Kidney epithelial cell (primary cell): ENCODE data around the gene PRH1. TPM values are rescaled to one million over a fixed set of nuclear protein-coding genes. Genes with fewer than 3 reads are reported as not detected.

Experiments
- DNase-seq: peaks from one replicate; pipeline ENCODE4 v3.0.0-alpha.2; 2010; ENCODE audit warnings: low read depth
- H3K27me3 ChIP-seq: 2 replicates; pipeline ENCODE4 v1.6.0; 2011; ENCODE audit warnings: low read length; ENCODE audit not compliant: control insufficient read depth, insufficient read depth
- H3K36me3 ChIP-seq: 2 replicates; pipeline ENCODE4 v1.5.1; 2011; ENCODE audit warnings: low read length; ENCODE audit not compliant: control insufficient read depth, insufficient read depth
- H3K4me3 ChIP-seq: 2 replicates; pipeline ENCODE4 v1.5.1; 2011; ENCODE audit warnings: low read depth, mild to moderate bottlenecking, control low read depth, low read length
- CTCF ChIP-seq: IDR thresholded peaks from 2 replicates; pipeline ENCODE4 v1.5.1; 2011; ENCODE audit warnings: mild to moderate bottlenecking, moderate library complexity, low read length, control low read depth, inconsistent platforms; ENCODE audit not compliant: insufficient read depth, poor library complexity, severe bottlenecking
- total RNA-seq: library from RNA; depleted of rRNA; stranded (reverse); fragments of >200 nt; gene quantifications from 2 replicates; pipeline ENCODE4 v1.2.3, GENCODE V29; 2015

Gene PRH1
- total RNA-seq, 1 donor from 2014 or later, result 6.2 TPM

GRCh38 chr12:10853776-10854175 is 30.3 kb downstream of the PRH1 start:
- Histone ChIP-seq H3K4me3 (no peak overlapping the region), H3K36me3 (no peaks in the 10 kb centered on the region), H3K27me3 (no peaks in the 10 kb centered on the region)
- no peak for DNase-seq
- TF ChIP-seq CTCF, result no peak

- TF ChIP-seq CTCF, result no peak
- Histone ChIP-seq H3K36me3 (no peaks in the 10 kb centered on the region), H3K4me3 (no peak overlapping the region), H3K27me3 (no peaks in the 10 kb centered on the region)
- DNase-seq, result no peak
Observed at GRCh38 chr12:10851243-10851858, 32.7 kb downstream of the PRH1 start.

DNA sequence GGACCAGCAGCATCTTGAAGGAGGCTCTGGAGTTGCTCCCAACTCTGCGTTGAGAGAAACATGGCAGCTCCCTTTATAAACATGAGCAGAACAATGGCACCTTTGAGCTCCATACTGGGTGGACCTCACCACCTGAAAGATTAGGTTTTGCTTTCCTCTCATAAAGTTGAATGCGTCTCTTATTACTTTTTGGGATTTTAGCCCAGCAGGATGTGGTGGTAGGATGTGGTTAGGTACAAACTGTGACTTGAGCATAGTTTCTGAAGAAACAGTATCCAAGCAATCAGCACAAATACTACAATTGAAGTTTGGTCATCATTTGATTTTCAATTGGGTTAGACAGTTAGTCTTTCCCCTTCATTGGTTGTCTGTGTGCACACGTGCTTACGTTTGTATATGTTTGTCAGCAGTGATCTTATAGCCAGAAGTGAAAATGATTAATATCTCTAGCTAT is 34.6 kb downstream of the PRH1 start, which contains the start of gene PRR4:
Gene PRR4, minus strand, starts transcription at position 51 of the 454 bp plus-strand sequence. Its CDS starts 38 bp downstream, at position 13.
- H3K36me3 ChIP-seq, result no peaks in the 10 kb centered on the region
- no peak for DNase-seq
- H3K27me3 ChIP-seq, result no peaks in the 10 kb centered on the region
- no peak within 1 kb of the TSS for H3K4me3 ChIP-seq
- no peak for TF ChIP-seq CTCF

GRCh38 chr12:10847744-10848143 is 36.3 kb downstream of the PRH1 start:
- TF ChIP-seq CTCF, result no peak
- H3K36me3 ChIP-seq, result no peaks in the 10 kb centered on the region
- peak; percentile 9 for DNase-seq

DNA sequence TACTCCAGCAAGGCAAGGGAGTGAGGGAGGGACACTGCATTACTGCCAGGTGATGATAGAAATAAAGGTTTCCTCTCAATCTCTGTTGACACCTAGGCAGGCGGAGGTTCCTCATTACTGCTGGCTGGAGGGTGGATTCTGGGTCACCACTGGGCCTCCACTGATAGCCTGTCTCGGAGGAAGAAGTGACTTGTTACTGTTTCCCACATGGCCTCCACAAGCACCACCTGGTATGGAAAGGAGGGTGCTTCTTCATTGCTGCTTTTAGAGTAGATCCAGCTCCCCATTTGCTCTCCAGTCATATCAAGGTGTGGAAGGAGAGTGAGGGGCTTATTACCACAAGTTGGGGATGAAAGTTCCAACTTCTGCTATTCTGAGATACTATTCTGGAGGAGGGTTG is 41.2 kb downstream of the PRH1 start:
- DNase-seq, result no peak
- Histone ChIP-seq H3K27me3 (no peaks in the 10 kb centered on the region), H3K4me3 (no peak overlapping the region), H3K36me3 (no peaks in the 10 kb centered on the region)
- no peak for TF ChIP-seq CTCF

More at GRCh38 chr12:10847744-10848143, 36.3 kb downstream of the PRH1 start:
- H3K4me3 ChIP-seq, result no peak overlapping the region
- H3K27me3 ChIP-seq, result no peaks in the 10 kb centered on the region

- Histone ChIP-seq H3K27me3 (no peaks in the 10 kb centered on the region), H3K36me3 (no peaks in the 10 kb centered on the region), H3K4me3 (no peak overlapping the region)
- DNase-seq, result no peak
- TF ChIP-seq CTCF, result no peak
Observed at GRCh38 chr12:10838461-10838860, 45.6 kb downstream of the PRH1 start.
